CD4-positive, alpha-beta memory T cell (primary cell): ENCODE measurements around the gene FCER1G. TPM values are rescaled to one million over a fixed set of nuclear protein-coding genes. Genes with fewer than 3 reads are reported as not detected.

Source experiments
- CTCF ChIA-PET: fragments of 350-600 bp; sonication (Branson Sonifier 250); formaldehyde crosslinking; loops from one replicate; lab custom pipeline; 2021; ENCODE audit warnings: inconsistent platforms; ENCODE audit not compliant: partially characterized antibody; lab: Charles Lee
- POLR2A ChIA-PET: fragments of 350-600 bp; sonication (Branson Sonifier 250); formaldehyde crosslinking; loops from one replicate; lab custom pipeline; 2021; ENCODE audit not compliant: partially characterized antibody; lab: Charles Lee
- DNase-seq, 5 donors: peaks; one replicate each; pipeline versions ENCODE4 v3.0.0 to v3.0.0-alpha.2; 2020 to 2022; ENCODE audit warnings: mixed read lengths in 1 of 5
- H3K27ac ChIP-seq: one replicate; pipeline ENCODE4 v1.7.0; 2013; ENCODE audit warnings: low read depth, low read length
- H3K27me3 ChIP-seq: 2 replicates; pipeline ENCODE4 v1.7.0; 2013; ENCODE audit warnings: mild to moderate bottlenecking, low read length, moderate library complexity; ENCODE audit not compliant: insufficient read depth
- H3K36me3 ChIP-seq: 2 replicates; pipeline ENCODE4 v1.7.0; 2013; ENCODE audit warnings: mild to moderate bottlenecking, low read length, moderate library complexity; ENCODE audit not compliant: insufficient read depth
- H3K4me1 ChIP-seq: 2 replicates; pipeline ENCODE4 v1.7.0; 2013; ENCODE audit warnings: mild to moderate bottlenecking, low read length, moderate library complexity; ENCODE audit not compliant: insufficient read depth
- H3K4me3 ChIP-seq, 2 donors: one replicate each; pipeline ENCODE4 v1.7.0; 2013; ENCODE audit warnings: low read length in 2 of 2, mild to moderate bottlenecking in 1 of 2
- H3K9me3 ChIP-seq, 2 donors: one replicate each; pipeline ENCODE4 v1.7.0; 2013; ENCODE audit warnings: low read length in 2 of 2, control low read depth in 1 of 2; ENCODE audit not compliant: control insufficient read depth in 1 of 2
- H3K27ac Mint-ChIP-seq, 7 donors: one replicate each; pipeline ENCODE4 v1.8.0; 2020 to 2021; ENCODE audit warnings: mixed read lengths in 7 of 7, mild to moderate bottlenecking in 6 of 7, inconsistent platforms in 3 of 7, moderate library complexity in 3 of 7
- H3K27me3 Mint-ChIP-seq, 2 donors: one replicate each; pipeline ENCODE4 v1.8.0; 2020 to 2021; ENCODE audit warnings: mixed read lengths in 2 of 2
- H3K36me3 Mint-ChIP-seq, 2 donors: one replicate each; pipeline ENCODE4 v1.8.0; 2020 to 2021; ENCODE audit warnings: mixed read lengths in 2 of 2, inconsistent platforms in 1 of 2, mild to moderate bottlenecking in 1 of 2
- H3K4me1 Mint-ChIP-seq, 4 donors: one replicate each; pipeline ENCODE4 v1.8.0; 2020 to 2021; ENCODE audit warnings: mixed read lengths in 4 of 4, mild to moderate bottlenecking in 1 of 4
- H3K4me3 Mint-ChIP-seq, 8 donors: one replicate each; pipeline ENCODE4 v1.8.0; 2020 to 2021; ENCODE audit warnings: mixed read lengths in 8 of 8, mild to moderate bottlenecking in 7 of 8, moderate library complexity in 6 of 8, inconsistent platforms in 3 of 8
- H3K9me3 Mint-ChIP-seq, 8 donors: one replicate each; pipeline ENCODE4 v1.8.0; 2020 to 2021; ENCODE audit warnings: mixed read lengths in 8 of 8, mild to moderate bottlenecking in 5 of 8, inconsistent platforms in 3 of 8, moderate library complexity in 1 of 8
- intact Hi-C: fragments of 100-400 bp; cut with micrococcal nuclease; formaldehyde crosslinking; loops from one replicate; pipeline ENCODE4 v1.15.1; 2023
- polyA plus RNA-seq, 2 donors: library from polyadenylated mRNA; unstranded; fragments of 300-500 nt; fragmentation: Illumina TruSeq; gene quantifications; one replicate each; pipeline ENCODE4 v1.2.3, GENCODE V29; 2021
- total RNA-seq, 2 experiments: library from RNA; stranded (reverse); gene quantifications; one replicate each; pipeline ENCODE4 v1.2.3, GENCODE V29; 2021

FCER1G gene
- total and polyA plus RNA-seq, 4 experiments from 2014 or later: 2.1 to 10.5 (median 6.3) TPM

DNA sequence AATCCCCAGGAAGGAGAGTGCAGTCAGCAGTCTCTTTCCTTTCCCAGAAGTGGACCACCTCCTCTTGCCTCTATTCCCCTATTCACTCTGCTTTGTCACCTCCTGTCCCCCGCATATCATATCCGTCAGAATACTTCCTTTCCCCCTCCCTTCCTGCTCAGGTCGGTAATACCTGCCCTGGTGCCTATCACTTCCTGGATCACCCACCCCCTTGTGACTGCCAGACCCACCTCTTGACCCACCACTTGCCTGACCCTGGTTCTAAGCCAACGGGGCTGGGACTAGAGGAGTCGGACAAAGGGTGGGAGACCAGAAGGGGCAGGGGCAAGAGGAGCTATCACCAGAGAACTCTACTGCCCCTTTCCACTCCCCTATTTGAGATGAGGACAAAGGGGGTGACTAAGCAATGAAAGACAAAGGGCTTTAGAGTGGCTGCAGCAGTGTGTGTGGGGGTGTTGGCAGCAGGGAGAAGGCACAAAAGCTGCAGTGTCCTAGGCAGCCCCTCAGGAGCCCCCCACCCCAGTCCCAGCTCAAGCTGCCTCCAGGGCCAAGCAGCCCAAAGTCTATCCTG, 14.6 kb upstream of the FCER1G start:
- Mint-ChIP-seq H3K27me3 (peaks cover 0 to 1% of the 10 kb centered on the region in 2 donors), H3K9me3 (no peaks in the 10 kb centered on the region), H3K4me1 (peaks cover 28 to 56% (median 44%) of the 10 kb centered on the region in 4 donors), H3K27ac (peak overlapping the region; percentile 94 to 99 (median 99)), H3K4me3 (peak overlapping the region; percentile 14 to 98 (median 50)), H3K36me3 (peaks cover 12 to 27% of the 10 kb centered on the region in 2 donors)
- Histone ChIP-seq H3K9me3 (no peaks in the 10 kb centered on the region), H3K27ac (peak overlapping the region; percentile 46), H3K27me3 (no peaks in the 10 kb centered on the region), H3K4me3 (no peak overlapping the region), H3K4me1 (peaks cover 55% of the 10 kb centered on the region), H3K36me3 (peaks cover 7% of the 10 kb centered on the region)
- no peak for DNase-seq
- intact Hi-C loops: no loop called here
- CTCF ChIA-PET: interaction anchor here (1.3 to 7.3 kb wide), 6 partner anchors 8 to 34 kb away, joined by 4 to 103 read pairs (median 49); partner anchors contain the start of genes APOA2, PPOX and TOMM40L
- POLR2A ChIA-PET: interaction anchor here (0.6 to 5.9 kb wide), 9 partner anchors 11 to 154 kb away, joined by 3 to 134 read pairs (median 34); partner anchors contain the start of genes DEDD, NIT1, PFDN2 and PPOX

GRCh38 chr1:161200992-161201835, 13.9 kb upstream of the FCER1G start:
- Mint-ChIP-seq H3K4me3 (peak overlapping the region; percentile 95 to 98 (median 96)), H3K9me3 (no peaks in the 10 kb centered on the region), H3K4me1 (peaks cover 31 to 62% (median 49%) of the 10 kb centered on the region in 4 donors), H3K27ac (peak overlapping the region; percentile 94 to 99 (median 99)), H3K27me3 (peaks cover 0 to 1% of the 10 kb centered on the region in 2 donors), H3K36me3 (peaks cover 15 to 33% of the 10 kb centered on the region in 2 donors)
- H3K9me3 ChIP-seq: no peaks in the 10 kb centered on the region
- H3K4me3 ChIP-seq: peak overlapping the region; percentile 85 to 98
- CTCF ChIA-PET: interaction anchor here (0.7 to 7.3 kb wide), 13 partner anchors 8 to 181 kb away, joined by 3 to 103 read pairs (median 7); partner anchors contain the start of genes APOA2, PPOX, TOMM40L and UFC1
- intact Hi-C loops: no loop called here
- DNase-seq: peak in 1 of 5 donors; percentile 18
- H3K27ac ChIP-seq: peak overlapping the region; percentile 96
- no peaks in the 10 kb centered on the region for H3K27me3 ChIP-seq
- H3K4me1 ChIP-seq: peaks cover 62% of the 10 kb centered on the region
- POLR2A ChIA-PET: interaction anchor here (0.6 to 5.9 kb wide), 29 partner anchors 11 to 939 kb away, joined by 3 to 134 read pairs (median 11); partner anchors contain the start of genes ARHGAP30, B4GALT3, DCAF8 and DEDD
- H3K36me3 ChIP-seq: peaks cover 11% of the 10 kb centered on the region

GRCh38 chr1:161201836-161202712, 13.0 kb upstream of the FCER1G start, which contains the start of gene NDUFS2:
Gene NDUFS2, plus strand, starts transcription at chr1:161202367. Its CDS starts 19 bp downstream, at chr1:161202386.
- POLR2A ChIA-PET: interaction anchor here (0.6 to 5.9 kb wide), 37 partner anchors 10 to 940 kb away, joined by 3 to 134 read pairs (median 5); partner anchors contain the start of genes ARHGAP30, B4GALT3, CFAP126 and DCAF8
- CTCF ChIA-PET: interaction anchor here (0.7 to 7.3 kb wide), 20 partner anchors 9 to 192 kb away, joined by 3 to 103 read pairs (median 4); partner anchors contain the start of genes APOA2, PPOX, SDHC and TOMM40L
- H3K4me3 Mint-ChIP-seq: peak within 1 kb of the TSS; percentile 95 to 98 (median 96)
- peak; percentile 91 to 98 (median 94) for DNase-seq
- peaks cover 19% of the 10 kb centered on the region for H3K36me3 ChIP-seq
- peaks cover 0 to 1% of the 10 kb centered on the region in 2 donors for H3K27me3 Mint-ChIP-seq
- H3K9me3 ChIP-seq: no peaks in the 10 kb centered on the region
- H3K4me1 Mint-ChIP-seq: peaks cover 32 to 68% (median 56%) of the 10 kb centered on the region in 4 donors
- peak within 1 kb of the TSS; percentile 96 for H3K27ac ChIP-seq
- peaks cover 66% of the 10 kb centered on the region for H3K4me1 ChIP-seq
- intact Hi-C loops: loop anchor here (1.0 to 2.0 kb wide), 4 partner anchors 20 to 105 kb away; partner anchors contain the start of gene PPOX
- no peaks in the 10 kb centered on the region for H3K27me3 ChIP-seq
- no peaks in the 10 kb centered on the region for H3K9me3 Mint-ChIP-seq
- peaks cover 19 to 41% of the 10 kb centered on the region in 2 donors for H3K36me3 Mint-ChIP-seq
- H3K4me3 ChIP-seq: peak within 1 kb of the TSS; percentile 85 to 98
- peak within 1 kb of the TSS; percentile 94 to 99 (median 99) for H3K27ac Mint-ChIP-seq

GRCh38 chr1:161206411-161207140, 8.5 kb upstream of the FCER1G start:
- peaks cover 50% of the 10 kb centered on the region for H3K4me1 ChIP-seq
- H3K9me3 ChIP-seq: no peaks in the 10 kb centered on the region
- CTCF ChIA-PET: interaction anchor here (1.1 to 7.3 kb wide), 6 partner anchors 13 to 99 kb away, joined by 4 to 103 read pairs (median 32); partner anchors contain the start of genes APOA2, PPOX and TOMM40L
- H3K9me3 Mint-ChIP-seq: no peaks in the 10 kb centered on the region
- POLR2A ChIA-PET: interaction anchor here (0.6 to 5.3 kb wide), 3 partner anchors 12 to 30 kb away, joined by 3 to 36 read pairs (median 4); partner anchors contain the start of gene B4GALT3
- no peak overlapping the region for H3K4me3 ChIP-seq
- H3K36me3 ChIP-seq: peaks cover 48% of the 10 kb centered on the region
- H3K27ac Mint-ChIP-seq: peak overlapping the region in 4 of 7 donors; percentile 25 to 50 (median 39)
- H3K4me1 Mint-ChIP-seq: peaks cover 32 to 65% (median 49%) of the 10 kb centered on the region in 4 donors
- DNase-seq: no peak
- no peak overlapping the region for H3K27ac ChIP-seq
- no peak overlapping the region for H3K4me3 Mint-ChIP-seq
- no peaks in the 10 kb centered on the region for H3K27me3 ChIP-seq
- intact Hi-C loops: no loop called here
- H3K36me3 Mint-ChIP-seq: peaks cover 42 to 75% of the 10 kb centered on the region in 2 donors
- H3K27me3 Mint-ChIP-seq: no peaks in the 10 kb centered on the region

DNA sequence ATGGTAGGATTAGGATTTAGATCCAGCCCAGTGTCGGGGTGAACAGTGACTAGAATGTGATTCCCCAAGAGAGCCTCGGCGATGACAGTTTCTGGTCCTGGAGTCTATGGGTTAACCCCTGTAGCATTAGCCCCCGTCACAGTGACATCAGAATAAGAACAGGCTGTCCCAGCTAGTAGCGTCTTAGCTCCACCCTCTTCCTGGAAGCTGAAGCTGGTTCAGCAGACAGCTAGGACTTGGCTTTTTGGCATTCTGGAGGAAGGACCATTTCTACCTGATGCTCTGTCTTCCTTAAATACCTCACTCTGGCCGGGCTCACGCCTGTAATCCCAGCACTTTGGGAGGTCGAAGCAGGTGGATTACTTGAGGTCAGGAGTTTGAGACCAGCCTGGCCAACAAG, 7.9 kb upstream of the FCER1G start:
- Histone ChIP-seq H3K36me3 (peaks cover 54% of the 10 kb centered on the region), H3K9me3 (no peaks in the 10 kb centered on the region), H3K27ac (no peak overlapping the region), H3K4me3 (no peak overlapping the region), H3K4me1 (peaks cover 47% of the 10 kb centered on the region), H3K27me3 (no peaks in the 10 kb centered on the region)
- CTCF ChIA-PET: interaction anchor here (1.1 to 7.3 kb wide), 6 partner anchors 12 to 99 kb away, joined by 4 to 103 read pairs (median 32); partner anchors contain the start of genes APOA2 and TOMM40L
- Mint-ChIP-seq H3K27ac (peak overlapping the region in 1 of 7 donors; percentile 42), H3K4me3 (no peak overlapping the region), H3K36me3 (peaks cover 48 to 79% of the 10 kb centered on the region in 2 donors), H3K4me1 (peaks cover 32 to 59% (median 46%) of the 10 kb centered on the region in 4 donors), H3K9me3 (no peaks in the 10 kb centered on the region), H3K27me3 (no peaks in the 10 kb centered on the region)
- no peak for DNase-seq
- intact Hi-C loops: no loop called here
- POLR2A ChIA-PET: interaction anchor here (0.6 kb wide), 1 partner anchor 24 kb away, joined by 3 read pairs; no protein-coding TSS in a partner anchor
